LNCaP clone FGC (cell line): Measurements from ENCODE around the gene PLCH2.
A peak's percentile ranks its signal among the peaks of the same experiment; 100 is the strongest.
"Not testable (repeated sequence)": the region's sequence is repeated elsewhere in the genome, so short reads cannot be mapped to it uniquely, and the experiment has no call there.

ENCODE experiments used
- DNase-seq: peaks from one replicate; pipeline ENCODE4 v3.0.0-alpha.2; 2011; ENCODE audit warnings: low read depth
- H3K4me3 ChIP-seq: 2 replicates; pipeline ENCODE4 v1.5.1; 2011; ENCODE audit warnings: mild to moderate bottlenecking, low read depth, low read length, control low read depth
- CTCF ChIP-seq: IDR thresholded peaks from 2 replicates; pipeline ENCODE4 v1.5.1; 2012; ENCODE audit warnings: mild to moderate bottlenecking; ENCODE audit not compliant: control insufficient read depth, insufficient read depth; ENCODE audit errors: extremely low read depth

The PLCH2 gene

GRCh38 chr1:2438641-2439040, 37.4 kb upstream of the PLCH2 start:
- no peak for DNase-seq
- no peak overlapping the region for H3K4me3 ChIP-seq
- no peak for TF ChIP-seq CTCF

GRCh38 chr1:2439369-2439768, 36.7 kb upstream of the PLCH2 start:
- no peak for DNase-seq
- no peak overlapping the region for H3K4me3 ChIP-seq
- no peak for TF ChIP-seq CTCF

- DNase-seq, H3K4me3 ChIP-seq: not testable (repeated sequence)
These were observed 35.7 kb upstream of the PLCH2 start for GRCh38 chr1:2440346-2440745.

- DNase-seq: no peak
- TF ChIP-seq CTCF: no peak
- no peak overlapping the region for H3K4me3 ChIP-seq
These were observed 34.3 kb upstream of the PLCH2 start for GRCh38 chr1:2441746-2442145.

- H3K4me3 ChIP-seq: no peak overlapping the region
- no peak for TF ChIP-seq CTCF
- DNase-seq: no peak
These were observed 33.4 kb upstream of the PLCH2 start for GRCh38 chr1:2442661-2443060.

- peak; percentile 35 for TF ChIP-seq CTCF
- no peak overlapping the region for H3K4me3 ChIP-seq
- no peak for DNase-seq
These were observed 32.6 kb upstream of the PLCH2 start for GRCh38 chr1:2443277-2444137.

- DNase-seq: no peak
- no peak for TF ChIP-seq CTCF
- no peak overlapping the region for H3K4me3 ChIP-seq
These were observed 31.9 kb upstream of the PLCH2 start for GRCh38 chr1:2444138-2444591.
